KOPT-K1 (cell line): ENCODE data around the gene DNAJC15.

Experiments used
- H3K27ac ChIP-seq: fragments of 200-600 bp; sonication (generic); 2 replicates; pipeline ENCODE4 v1.5.1; 2016; ENCODE audit warnings: antibody characterized with exemption, mild to moderate bottlenecking, low read depth, low read length; ENCODE audit not compliant: poor library complexity, severe bottlenecking
- H3K36me3 ChIP-seq: fragments of 200-600 bp; sonication (generic); 2 replicates; pipeline ENCODE4 v1.5.1; 2017; ENCODE audit warnings: antibody characterized with exemption, mild to moderate bottlenecking, low read length, moderate library complexity; ENCODE audit not compliant: insufficient read depth
- H3K9me3 ChIP-seq: fragments of 200-600 bp; sonication (generic); 2 replicates; pipeline ENCODE4 v1.5.1; 2017; ENCODE audit warnings: antibody characterized with exemption, low read length, mild to moderate bottlenecking; ENCODE audit not compliant: insufficient read depth, poor library complexity, severe bottlenecking

DNAJC15 gene

DNA sequence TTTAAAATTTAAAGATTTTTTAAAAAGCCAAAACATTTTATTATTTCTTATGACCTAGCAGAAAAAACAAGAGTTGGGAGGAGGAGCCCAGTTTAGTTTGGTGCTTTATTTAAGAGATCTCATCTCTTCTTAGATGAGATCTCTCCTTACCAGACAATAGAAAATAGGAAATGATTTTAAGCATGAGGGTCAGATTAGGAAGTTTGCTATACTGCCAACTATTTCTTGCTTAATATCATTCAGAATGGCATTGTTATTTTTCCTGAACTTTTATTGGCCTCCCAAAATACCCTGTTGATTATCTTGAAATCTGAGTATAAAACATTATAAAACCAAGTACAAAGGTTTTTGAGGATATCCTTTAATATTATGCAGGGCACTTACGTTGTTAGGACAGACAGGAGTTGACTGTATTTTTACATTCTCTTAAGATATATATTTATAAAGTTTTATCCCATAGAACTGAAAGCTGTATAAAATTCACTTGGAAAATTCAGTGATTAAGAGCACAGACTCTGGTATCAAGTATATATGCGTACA, 56.1 kb downstream of the DNAJC15 start:
- Histone ChIP-seq H3K27ac (no peak overlapping the region), H3K9me3 (no peaks in the 10 kb centered on the region), H3K36me3 (no peaks in the 10 kb centered on the region)

DNA sequence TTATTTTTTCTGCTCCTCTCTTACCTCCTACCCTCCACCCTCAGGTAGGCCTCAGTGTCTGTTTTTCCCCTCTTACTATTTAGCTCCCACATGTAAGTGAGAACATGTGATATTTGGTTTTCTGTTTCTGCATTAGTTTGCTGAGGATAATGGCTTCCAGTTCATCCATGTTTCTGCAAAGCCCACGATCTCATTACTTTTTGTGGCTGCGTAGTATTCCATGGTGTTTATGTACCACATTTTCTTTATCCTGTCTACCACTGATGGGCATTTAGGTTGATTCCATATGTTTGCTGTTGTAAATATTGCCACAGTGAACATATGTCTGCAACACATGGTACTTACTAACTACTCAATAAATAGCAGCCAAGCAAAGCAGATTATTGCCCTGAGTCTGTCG, 56.8 kb downstream of the DNAJC15 start:
- H3K36me3 ChIP-seq = no peaks in the 10 kb centered on the region
- no peak overlapping the region for H3K27ac ChIP-seq
- H3K9me3 ChIP-seq = no peaks in the 10 kb centered on the region

DNA sequence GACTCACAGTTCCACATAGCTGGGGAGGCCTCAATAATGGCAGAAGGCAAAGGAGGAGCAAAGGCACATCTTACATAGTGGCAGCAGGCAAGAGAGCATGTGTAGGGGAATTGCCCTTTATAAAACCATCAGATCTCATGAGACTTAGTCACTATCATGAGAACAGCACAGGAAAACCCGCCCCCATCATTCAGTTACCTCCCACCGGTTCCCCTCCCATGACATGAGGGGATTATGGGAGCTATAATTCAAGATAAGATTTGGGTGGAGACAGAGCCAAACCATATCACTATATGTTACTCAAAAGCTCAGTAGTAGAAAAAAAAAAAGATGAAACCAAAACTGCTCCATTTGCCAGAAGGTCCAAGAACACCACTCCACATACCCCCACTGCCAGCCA, 58.5 kb downstream of the DNAJC15 start:
- no peaks in the 10 kb centered on the region for H3K9me3 ChIP-seq
- H3K36me3 ChIP-seq = no peaks in the 10 kb centered on the region
- H3K27ac ChIP-seq = no peak overlapping the region

DNA sequence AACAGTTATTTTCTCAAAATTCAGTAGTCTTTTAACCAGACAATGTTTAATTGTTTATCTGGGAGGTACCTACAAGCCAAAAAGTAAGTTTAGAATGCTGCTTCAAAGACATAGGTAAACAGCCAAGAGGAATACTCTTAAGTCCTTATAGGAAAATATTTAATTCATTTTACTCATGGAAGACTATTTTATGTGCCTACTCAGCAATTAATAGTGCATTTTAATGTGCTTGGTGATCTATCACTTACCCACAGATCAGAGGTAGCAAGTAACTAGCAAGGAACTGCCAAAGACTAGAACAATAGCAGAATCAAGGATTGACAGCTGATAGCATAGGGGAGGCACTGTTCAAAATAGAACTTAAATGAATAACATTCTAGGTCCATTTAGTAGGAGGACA, 60.4 kb downstream of the DNAJC15 start:
- Histone ChIP-seq H3K9me3 (no peaks in the 10 kb centered on the region), H3K27ac (no peak overlapping the region), H3K36me3 (no peaks in the 10 kb centered on the region)

DNA sequence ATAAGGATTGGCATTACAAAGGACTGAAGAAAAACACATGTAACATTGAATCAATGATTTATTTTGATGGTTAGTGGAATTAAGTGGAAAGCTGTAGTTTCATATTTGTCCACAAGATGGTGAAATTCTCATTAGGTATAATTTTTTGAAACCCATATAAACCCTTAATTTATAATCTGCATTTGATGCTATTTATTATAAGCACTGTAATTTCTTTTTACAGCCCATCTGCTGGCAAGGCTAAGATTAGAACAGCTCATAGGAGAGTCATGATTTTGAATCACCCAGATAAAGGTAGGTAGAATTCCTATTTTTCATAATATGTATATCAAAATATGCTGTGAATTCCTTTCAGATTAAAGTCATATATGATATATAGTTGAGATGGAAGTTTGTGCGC, 62.2 kb downstream of the DNAJC15 start:
- Histone ChIP-seq H3K36me3 (no peaks in the 10 kb centered on the region), H3K9me3 (no peaks in the 10 kb centered on the region), H3K27ac (no peak overlapping the region)

DNA sequence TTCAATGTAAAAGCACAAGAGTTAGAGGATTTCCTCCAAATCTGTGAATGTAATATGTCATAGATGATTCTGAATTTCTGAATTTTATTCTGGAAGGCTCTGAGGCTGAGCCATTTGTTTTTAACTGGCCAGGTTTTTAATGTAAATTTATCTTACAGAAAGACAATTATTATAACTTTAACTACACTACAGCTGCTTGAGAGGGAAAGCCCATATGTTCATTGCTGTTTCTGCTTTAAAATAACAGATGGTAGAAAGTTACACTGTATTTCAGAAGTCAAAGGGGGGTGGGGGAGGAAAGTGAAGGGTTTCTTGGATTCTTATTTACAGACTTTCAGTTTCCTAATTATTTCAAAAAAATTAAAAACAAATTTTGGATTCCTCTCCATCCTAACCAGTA, 62.8 kb downstream of the DNAJC15 start:
- no peaks in the 10 kb centered on the region for H3K9me3 ChIP-seq
- H3K36me3 ChIP-seq = no peaks in the 10 kb centered on the region
- no peak overlapping the region for H3K27ac ChIP-seq

DNA sequence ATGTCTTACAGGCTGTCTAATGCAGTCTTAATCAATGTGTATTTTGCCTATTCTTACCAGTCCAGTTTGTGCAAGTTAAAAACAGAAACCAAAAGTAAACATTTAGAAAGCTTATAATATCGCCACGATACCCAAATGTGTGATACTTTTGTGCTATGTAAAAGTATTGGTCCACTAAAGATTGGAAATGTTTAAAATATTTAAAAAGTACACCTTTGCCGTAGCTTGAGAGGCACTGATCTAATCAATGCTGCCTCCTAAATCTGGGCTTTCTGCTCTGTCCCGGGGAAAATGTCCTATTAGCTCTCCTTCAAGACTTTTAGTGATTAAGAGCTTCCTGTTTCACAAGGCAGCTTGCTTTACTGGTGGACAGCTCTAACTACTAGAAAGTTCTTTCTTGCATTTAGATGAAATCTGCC, 64.7 kb downstream of the DNAJC15 start:
- H3K27ac ChIP-seq = peak overlapping the region; percentile 4
- H3K9me3 ChIP-seq = no peaks in the 10 kb centered on the region
- no peaks in the 10 kb centered on the region for H3K36me3 ChIP-seq

DNA sequence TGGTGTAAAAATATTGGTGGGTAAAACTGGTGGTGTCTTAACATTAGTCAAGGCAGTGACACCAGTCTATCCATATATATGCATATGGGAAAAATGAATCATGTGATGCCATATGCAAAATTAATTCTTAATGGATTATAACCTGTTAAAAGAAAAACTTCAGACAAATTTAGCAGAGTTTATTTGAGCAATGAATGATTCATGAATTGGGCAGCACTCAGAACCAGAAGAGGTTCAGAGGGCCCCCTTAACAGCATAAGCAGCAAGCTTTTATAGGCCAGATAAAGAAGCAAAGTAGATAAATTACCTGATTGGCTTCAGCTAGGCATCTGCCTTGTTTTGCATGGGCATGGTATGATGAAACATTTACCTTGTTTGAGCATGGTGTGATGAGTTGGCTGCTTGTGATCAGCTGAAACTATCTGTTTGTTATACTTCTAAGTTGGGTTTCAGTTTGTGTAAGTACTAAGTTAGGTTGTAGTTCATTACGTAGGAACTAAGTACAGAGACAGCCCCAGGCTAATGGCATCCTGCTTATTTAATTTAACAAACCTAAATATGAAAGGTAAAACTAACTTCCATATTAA, 66.6 kb downstream of the DNAJC15 start:
- Histone ChIP-seq H3K9me3 (no peaks in the 10 kb centered on the region), H3K27ac (no peak overlapping the region), H3K36me3 (no peaks in the 10 kb centered on the region)

DNA sequence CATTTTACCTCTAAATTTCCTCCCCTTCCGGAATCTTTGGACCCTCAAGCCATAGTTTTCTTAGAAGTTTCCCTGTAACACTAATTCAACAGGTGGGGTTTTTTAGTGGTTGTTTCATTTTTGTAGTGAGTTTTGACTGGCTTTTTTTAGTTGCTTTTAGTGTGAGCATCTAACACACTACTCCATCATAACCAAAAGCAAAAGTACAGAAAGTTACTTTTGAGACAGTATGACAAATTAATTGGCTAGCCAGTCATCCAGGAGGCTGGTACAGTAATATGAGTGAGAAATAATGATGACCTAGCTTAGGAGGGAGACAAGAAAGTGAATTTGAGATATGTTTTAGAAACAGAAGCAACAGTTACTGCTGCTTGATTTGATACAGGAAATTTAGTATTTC, 71.5 kb downstream of the DNAJC15 start:
- no peaks in the 10 kb centered on the region for H3K9me3 ChIP-seq
- no peak overlapping the region for H3K27ac ChIP-seq
- no peaks in the 10 kb centered on the region for H3K36me3 ChIP-seq

DNA sequence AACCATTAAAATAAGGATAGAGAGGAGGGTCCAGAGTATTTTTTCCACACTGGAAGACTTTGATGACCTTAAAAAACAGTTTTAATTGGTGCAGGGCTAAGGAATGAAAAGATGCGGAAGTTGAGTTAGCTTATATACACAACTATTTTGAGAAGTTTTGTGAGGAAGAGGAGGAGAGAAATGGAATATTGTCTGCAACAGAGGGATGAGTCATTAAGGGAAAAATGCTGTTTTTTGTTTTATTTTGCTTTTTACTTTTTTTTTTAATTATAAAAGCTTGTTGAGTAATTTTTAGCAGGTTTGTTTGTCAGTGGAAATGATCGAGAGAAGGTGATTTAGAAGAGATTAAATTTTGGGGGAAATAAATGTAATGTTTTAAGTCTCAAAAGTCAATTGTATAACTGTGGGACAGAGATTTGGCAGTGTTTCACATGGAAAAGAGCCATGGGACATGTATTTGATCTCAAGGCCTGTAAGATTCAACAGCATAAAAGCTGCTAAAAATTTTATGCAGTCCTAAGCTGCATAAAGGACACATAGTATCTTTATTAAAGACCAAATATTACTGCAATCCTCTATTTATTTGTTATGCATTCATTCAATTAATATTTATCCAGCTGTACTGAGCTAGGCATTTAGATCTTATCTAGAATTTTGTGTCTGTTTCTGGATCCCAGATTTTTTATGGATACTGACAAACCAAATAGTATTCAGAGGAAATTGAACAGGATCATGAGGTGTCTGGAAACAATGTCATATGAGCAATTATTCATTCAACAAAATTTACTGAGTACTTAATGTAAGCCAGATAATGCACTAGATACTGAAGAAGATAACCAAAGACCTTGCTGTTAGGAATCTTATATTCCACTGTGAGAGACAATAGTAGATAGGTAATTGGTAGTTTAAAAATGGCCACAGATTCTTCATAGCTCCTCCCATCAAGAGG, 72.7 kb downstream of the DNAJC15 start:
- Histone ChIP-seq H3K9me3 (no peaks in the 10 kb centered on the region), H3K27ac (no peak overlapping the region), H3K36me3 (no peaks in the 10 kb centered on the region)

DNA sequence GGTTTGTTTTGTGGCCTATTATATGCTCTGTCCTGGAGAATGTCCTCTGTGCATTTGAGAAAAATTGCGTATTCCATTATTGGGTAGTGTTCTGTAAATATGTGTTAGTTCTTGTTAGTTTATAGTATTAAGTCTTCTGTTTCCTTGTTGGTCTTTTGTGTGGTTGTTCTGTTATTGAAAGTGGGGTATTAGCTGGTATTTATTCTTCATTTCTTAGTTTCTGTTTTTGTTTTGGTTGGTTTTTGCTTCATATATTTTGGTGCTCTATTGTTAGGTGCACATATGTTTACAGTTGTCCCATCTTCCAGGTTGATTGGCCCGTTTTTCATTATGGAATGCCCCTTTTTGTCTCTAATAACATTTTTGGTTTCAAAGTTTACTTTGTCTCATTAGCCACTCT, 77.3 kb downstream of the DNAJC15 start:
- H3K27ac ChIP-seq = no peak overlapping the region
- no peaks in the 10 kb centered on the region for H3K36me3 ChIP-seq
- no peaks in the 10 kb centered on the region for H3K9me3 ChIP-seq

DNA sequence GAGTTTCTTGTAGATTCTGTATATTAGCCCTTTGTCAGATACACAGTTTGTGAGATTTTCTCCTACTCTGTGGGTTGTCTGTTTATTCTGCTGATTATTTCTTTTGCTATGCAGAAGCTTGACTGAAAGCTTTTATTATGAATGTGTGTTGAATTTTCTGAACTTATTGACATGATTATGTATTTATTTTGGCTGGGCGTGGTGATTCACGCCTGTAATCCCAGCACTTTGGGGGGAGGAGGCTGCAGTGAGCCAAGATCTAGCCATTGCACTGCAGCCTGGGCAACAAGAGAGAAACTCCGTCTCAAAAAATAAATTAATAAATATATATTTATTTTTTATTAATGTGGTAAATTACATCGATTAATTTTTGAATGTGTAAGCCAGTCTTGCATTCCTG, 78.9 kb downstream of the DNAJC15 start:
- no peak overlapping the region for H3K27ac ChIP-seq
- no peaks in the 10 kb centered on the region for H3K36me3 ChIP-seq

DNA sequence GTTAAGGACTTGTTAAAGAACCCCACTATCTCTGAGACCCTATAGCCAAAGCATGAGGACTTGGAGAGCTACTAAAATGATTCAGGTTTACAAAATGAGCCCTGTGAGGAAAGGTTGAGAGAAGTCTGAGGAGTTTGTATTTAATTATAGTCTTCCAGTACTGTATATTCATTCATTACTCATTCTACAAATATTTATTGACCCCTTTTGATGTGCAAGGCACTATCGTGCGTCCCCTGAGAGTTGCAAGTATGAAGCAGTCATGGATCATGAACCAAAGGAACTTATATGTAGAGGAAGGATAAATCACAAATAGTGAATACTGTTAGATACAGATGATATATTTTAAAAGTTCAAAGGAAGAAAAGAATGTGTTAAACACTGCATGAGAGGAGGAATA, 84.4 kb downstream of the DNAJC15 start:
- H3K9me3 ChIP-seq = no peaks in the 10 kb centered on the region
- H3K27ac ChIP-seq = no peak overlapping the region
- H3K36me3 ChIP-seq = no peaks in the 10 kb centered on the region

More for the DNA sequence above, 78.9 kb downstream of the DNAJC15 start:
- no peaks in the 10 kb centered on the region for H3K9me3 ChIP-seq

DNA sequence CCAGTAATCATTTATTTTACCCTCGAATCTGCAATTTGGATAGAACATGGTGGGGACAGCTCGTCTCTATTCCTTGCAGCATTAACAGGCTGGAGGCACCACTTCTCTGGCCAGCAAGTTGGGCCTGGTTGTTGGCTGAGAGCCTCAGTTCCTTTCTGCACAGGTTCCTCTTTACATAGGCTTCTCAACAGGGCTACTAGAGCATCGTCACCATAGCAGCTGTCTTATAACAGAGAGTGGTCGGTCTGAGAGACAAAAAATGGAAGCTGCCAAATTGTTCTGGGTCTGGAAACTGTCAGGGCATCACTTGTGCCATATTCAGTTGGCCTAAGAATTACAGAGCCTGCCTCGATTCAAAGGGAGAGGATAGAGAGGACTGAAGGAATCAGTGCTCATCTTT, 86.7 kb downstream of the DNAJC15 start:
- no peaks in the 10 kb centered on the region for H3K36me3 ChIP-seq
- H3K9me3 ChIP-seq = no peaks in the 10 kb centered on the region
- no peak overlapping the region for H3K27ac ChIP-seq

DNA sequence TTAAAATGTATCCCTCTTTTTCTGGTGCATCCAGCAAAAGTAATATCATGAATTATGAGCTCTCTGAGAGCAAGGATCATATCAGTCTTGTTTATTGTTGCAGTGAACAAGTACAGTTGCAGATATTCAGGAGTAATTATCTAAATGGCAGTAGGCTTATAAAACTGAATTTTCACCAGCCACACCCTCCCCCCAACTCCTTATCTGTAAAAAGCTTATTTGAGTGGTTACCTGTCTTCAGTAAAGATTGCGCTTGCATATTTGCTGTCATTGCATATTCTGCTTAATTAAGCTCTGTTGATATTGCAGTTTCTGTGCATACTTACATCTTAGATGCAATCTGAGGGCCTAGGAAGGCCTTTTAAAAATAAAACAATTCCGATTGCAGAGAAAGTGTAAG, 87.3 kb downstream of the DNAJC15 start:
- Histone ChIP-seq H3K9me3 (no peaks in the 10 kb centered on the region), H3K36me3 (no peaks in the 10 kb centered on the region), H3K27ac (no peak overlapping the region)
